GM19239 (cell line): Measurements from ENCODE around the gene USP53.
"Not testable (repeated sequence)": the region's sequence is repeated elsewhere in the genome, so short reads cannot be mapped to it uniquely, and the experiment has no call there.

Experiments used
- DNase-seq: peaks from one replicate; pipeline ENCODE4 v3.0.0; 2011; ENCODE audit warnings: low spot score; ENCODE audit not compliant: insufficient read length
- FAIRE-seq: peaks from 2 replicates; lab custom pipeline; 2011; peaks lifted over from hg19 to GRCh38; lab: Jason Lieb, UNC

Gene USP53

DNA sequence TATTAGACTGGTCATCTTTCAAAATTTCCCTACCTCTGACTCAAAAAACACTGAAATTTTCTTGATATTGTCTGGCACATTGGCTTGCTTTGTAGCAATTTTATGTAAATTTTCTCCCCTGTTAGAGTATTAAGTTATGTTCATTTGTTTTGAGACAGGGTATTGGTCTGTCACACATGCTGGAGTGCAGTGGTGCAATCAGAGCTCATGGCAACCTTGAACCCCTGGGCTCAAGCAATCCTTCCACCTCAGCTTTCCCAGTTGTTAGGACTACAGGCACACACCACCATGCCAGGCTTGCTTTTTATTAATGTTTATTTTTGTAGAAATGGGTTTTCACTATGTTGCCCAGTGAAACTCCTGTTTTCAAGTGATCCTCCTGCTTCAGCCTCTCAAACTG lies 91.9 kb downstream of the USP53 start:
- FAIRE-seq (no peak), DNase-seq (no peak)

DNA sequence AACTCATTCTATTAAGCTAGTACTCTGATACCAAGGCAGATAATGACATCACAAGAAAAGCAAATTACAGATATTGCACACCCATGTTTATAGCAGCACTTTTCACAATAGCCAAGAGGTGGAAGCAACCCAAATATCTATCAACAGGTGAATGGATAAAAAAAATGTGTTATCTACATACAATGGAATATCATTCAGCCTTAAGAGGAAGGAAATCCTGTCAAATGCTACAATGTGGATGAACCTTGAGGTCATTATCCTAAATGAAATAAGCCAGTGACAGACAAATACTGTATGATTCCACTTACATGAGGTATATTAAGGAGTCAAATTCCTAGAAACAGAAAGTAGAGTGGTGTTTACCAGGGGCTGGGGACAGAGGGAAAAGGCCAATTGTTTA lies 95.1 kb downstream of the USP53 start:
- DNase-seq = no peak
- FAIRE-seq = no peak

DNA sequence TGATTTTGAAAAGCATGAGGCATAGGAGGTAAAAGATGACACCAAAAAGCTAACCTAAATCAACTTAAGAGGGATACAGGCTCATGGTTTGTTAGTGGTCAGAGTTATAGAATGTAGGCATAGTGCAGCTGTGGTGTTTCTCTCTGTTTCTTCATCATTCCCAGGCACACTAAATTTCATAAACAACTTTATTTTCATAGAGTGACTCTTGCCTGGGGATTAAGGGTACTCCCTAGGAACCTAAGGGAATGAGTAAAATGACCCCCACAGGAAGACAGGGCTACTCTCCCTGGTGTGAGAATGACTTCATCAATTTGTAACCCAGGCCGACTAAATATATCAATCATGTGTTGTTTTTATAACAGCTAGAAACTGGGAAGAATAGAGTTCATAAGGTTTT lies 98.3 kb downstream of the USP53 start:
- DNase-seq = no peak
- no peak for FAIRE-seq

DNA sequence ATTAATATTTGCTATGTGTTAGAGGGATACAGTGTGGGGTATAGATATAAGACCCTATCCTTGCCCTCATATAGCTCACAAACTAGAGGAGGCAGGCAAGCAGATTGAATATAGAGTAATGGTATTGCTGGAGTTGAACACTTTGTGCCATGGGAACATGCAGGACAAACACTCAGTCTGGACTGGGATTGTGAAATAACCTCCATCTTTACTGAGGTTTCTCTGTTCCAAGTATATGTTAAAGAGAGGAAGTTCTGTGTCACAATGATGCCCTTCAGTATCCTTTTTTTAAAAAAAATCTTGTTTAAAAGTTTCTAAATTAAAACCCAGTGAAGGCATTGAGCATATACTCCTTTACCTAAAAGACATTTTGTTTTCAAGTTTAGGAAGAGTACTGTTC lies 100.7 kb downstream of the USP53 start:
- DNase-seq (no peak), FAIRE-seq (no peak)

DNA sequence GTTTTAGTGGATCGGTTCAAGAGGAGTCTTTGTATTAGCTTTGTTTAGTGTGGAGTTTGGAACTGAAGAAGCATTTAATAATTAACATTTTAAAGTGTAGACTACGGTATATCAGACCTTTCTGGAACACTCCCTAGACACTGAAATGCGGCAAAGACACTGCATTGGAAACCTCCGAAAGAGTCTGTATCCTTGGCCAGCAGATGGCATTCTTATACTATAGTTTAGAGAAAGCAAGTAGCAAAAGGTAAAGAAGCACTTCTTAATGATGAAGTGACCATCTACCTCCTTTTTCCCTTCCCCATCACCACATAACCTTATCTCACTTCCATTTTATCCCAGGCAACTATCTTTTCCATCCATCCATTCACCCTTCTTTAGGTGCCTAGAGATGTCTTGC lies 101.8 kb downstream of the USP53 start:
- DNase-seq = no peak
- no peak for FAIRE-seq

DNA sequence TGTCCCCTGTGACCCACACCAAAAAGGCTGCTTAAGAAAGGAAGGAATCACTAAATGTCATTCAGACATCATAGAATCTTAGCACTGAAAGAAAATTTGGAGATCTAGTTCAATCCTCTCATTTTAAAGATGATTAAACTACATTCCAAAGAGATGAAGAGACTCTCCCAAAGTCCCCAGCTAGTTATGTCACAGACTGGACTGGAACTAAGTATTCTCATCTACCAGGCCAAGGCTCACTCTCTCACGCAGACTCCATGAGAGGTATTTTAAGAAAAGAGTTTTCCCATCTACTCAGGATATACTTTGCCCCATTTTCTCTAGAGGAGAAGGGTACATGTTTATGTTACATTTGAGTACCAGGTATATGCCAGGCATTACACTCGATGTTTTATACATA lies 102.5 kb downstream of the USP53 start:
- DNase-seq = no peak
- FAIRE-seq = no peak

DNA sequence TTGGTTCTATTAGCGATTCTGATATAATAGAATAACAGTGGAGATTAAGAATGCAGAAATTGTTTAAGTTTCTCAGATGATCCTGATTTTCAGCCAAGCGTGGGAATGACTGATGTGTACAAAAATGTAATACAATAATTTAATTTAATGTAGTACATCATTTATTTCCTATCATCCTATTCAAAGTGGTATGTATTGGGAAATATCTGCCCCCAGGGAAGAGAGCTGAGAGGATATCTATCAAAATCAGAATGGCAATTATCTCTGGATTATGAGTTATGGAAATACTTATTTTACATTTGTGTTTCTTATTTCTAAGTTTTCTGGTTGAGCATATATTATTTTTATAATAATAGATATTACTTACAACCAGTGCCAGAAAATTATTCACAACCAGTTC lies 105.5 kb downstream of the USP53 start:
- DNase-seq (no peak), FAIRE-seq (no peak)

DNA sequence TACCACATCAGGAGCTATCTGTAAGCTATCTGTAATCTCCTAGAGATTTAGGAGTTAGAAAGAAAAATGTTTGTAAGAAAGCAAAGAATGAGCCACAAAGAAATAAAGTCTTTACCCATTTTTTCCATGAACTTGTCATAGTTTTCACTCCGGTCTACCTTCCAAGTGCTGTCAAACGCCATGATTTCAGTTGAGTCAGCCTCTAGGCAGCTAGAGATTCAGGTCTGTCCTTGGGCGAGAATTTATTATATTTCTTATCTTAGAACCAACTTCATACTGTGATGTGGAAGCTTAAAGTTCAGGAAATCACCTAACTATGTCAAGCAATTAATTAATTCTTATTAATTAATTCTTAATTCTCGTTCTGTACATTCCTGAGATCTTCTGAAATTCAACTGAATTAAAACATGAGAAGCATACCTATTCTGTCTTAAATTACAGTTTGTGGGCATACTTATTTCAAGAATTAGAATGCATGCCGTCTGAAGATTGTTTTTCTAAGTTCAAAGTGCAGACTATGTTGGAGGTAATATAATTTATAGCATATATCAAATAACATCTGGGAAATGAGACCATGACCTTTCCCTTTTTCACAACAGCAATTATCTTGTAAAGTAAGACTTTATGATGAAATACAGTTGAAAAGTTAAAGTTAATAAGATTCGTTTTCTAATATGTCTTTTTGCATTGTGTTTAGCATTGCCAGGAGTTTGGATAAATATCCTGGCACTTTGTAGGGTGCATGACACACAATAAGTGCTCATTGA lies 109.6 kb downstream of the USP53 start, which contains the start of gene FABP2:
Gene FABP2 (minus strand): TSS at position 218 of the 767 bp plus-strand sequence. CDS start 36 bp downstream, at position 182.
- no peak for FAIRE-seq
- no peak for DNase-seq

DNA sequence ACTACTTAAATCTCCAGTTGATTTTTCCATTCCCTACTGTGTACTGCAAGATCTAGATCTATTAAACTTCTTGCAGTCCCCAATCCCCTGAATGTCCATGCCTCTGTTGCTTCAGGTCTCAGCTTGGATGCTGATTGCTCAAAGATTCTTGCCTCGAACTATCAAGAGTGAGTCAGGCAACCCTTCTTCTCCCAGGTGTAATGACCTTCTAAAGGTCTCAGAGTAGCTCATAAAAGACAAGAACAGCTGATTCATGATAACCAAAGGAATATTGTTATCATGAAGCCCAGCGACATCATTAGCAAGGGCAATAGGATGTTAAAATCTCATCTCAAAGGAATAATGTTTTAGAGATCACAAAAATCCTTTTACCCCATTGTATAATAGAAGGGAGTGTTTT lies 116.2 kb downstream of the USP53 start:
- FAIRE-seq (no peak), DNase-seq (no peak)

DNA sequence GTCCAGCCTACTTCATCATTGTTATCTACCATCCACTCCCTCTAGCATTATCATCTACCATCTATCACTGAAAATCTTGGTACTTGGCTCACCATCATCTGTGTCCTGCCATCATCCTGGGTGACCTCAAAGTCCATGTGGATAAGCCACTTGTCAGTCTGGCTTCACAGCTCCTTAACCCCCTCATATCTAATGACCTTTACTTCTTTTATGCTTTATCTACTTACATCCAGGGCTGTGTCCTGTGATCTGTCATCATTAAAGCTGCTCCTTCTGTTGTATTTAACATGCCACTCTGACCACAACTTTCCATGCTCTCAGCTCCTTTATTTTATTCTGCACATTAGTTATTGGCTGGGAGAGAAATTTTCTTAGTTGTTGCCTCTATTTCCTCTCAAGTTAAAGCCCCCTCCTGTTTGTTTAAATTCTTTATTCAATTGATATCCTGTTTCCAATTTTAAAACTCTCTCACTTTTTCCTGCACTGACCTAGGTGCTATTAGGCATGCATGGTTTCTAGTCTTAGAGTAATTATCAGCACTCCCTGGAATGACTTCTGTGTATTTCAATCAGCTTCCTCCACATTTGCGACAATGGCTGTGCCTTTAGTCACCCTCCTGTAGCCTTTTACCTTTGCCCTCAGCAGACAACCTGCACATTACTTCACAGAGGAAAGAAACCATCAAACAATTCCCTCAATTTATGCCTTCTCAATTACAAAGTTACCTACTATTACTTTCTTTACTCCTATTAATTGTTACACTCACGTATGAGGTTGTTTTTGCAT lies 117.5 kb downstream of the USP53 start:
- DNase-seq = no peak
- FAIRE-seq = no peak

DNA sequence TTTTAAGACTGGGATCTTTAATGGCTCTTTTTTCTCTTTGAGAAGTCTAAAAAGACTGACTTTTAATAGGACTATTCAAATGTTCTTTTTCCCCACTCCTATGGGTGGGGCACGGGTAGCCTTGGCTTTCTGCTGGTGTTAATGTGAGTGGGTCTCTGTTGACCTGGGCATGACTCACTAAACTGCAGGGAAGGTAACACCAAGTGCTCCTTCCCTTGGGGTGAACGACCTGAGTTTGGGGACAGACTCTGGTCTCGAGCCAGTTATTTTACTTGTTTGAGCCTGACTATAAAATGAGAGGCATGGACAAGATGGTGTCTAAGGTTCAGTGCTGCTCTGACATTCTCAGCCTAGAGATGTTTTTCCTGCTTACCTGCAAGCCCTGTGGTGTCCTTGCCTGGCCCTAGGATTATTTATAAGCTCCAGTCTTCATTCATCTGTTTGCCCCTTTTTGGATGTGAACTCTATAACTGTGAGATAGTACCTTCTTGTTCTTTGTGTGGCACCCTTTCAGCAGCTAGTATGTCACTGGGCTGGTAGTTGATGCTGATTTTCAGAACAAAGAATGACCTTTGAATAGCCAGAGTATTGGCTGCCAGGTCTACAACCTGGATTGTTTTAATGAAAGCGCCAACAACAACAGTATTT lies 123.9 kb downstream of the USP53 start:
- peak; percentile 90 for FAIRE-seq
- DNase-seq = not testable (repeated sequence)

DNA sequence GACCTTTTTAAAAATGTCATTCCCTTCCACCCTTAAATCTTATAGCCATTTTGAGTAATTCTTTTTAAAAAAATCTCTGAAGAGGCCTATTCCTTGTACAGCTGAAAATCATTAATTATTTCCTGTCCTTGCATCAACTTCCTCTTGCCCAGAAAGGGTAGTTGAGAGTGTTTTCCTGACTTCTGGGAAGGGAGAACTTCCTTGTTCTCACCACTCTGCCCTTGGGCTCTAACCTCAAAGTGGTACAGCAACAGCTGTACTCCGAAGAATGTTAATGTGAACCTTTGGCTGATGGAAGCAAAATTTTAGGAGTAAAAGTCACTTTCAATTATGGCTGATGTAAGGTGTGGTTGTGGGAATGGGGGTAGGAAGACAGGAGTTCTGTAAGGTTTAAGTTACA lies 124.5 kb downstream of the USP53 start:
- no peak for DNase-seq
- no peak for FAIRE-seq

DNA sequence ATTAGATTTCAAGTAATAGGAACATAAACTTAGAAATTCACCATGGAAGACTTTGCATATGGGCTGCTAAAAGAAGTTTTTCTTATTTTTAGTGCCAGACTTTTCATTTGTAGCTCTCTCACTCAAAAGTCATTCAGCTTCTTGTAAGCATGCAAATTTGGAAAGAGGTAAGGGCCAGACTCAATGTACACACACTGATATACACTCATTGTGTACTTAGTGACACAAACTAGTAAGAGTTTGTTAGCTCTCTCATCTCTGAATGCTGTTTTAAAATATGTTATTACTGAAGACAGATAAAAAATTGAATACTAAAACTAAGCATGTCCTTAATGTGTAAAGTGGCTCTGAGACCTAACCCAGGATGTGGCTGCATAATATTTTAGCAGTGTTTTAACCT lies 127.4 kb downstream of the USP53 start:
- DNase-seq, FAIRE-seq: not testable (repeated sequence)

DNA sequence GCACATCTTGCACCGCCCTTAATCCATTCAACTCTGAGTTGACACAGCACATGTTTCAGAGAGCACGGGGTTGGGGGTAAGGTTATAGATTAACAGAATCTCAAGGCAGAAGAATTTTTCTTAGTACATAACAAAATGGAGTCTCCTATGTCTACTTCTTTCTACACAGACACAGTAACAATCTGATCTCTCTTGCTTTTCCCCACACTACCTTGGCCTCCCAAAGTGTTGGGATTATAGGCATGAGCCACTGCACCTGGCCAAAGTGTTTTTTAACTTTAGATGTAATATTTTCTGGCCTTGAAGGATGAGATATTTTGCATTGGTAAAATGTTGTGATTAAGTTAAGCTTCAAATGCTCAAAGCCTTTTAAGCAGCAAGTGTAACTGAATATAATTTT lies 130.8 kb downstream of the USP53 start:
- DNase-seq, FAIRE-seq: not testable (repeated sequence)
